ENCODE data around the gene PRRC2C. TPM values are rescaled to one million over a fixed set of nuclear protein-coding genes. Genes with fewer than 3 reads are reported as not detected.

Gene PRRC2C
- polyA plus RNA-seq, 1 donor from 2014 or later = 42.4 TPM

DNA sequence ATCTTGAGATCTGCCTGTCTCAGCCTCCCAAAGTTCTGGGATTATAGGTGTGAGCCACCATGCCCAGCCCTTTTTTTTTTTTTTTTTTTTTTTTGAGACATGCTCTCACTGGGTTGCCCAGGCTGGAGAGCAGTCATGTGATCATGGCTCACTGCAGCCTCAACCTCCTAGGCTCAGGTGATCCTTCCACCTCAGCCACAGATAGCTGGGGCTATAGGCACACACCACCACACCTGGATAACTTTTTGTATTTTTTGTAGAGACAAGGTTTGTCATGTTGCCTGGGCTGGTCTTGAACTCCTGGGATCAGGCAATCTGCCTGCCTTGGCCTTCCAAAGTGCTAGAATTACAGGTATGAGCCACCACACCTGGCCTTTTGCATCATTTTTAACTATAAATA is 17.7 kb upstream of the PRRC2C start:
- Histone ChIP-seq H3F3A (ENCODE audit: insufficient read depth, low read length, poor library complexity, severe bottlenecking) (no peaks in the 10 kb centered on the region), H3K36me3 (ENCODE audit: insufficient read depth, low read length) (no peaks in the 10 kb centered on the region), H3K4me2 (ENCODE audit: low read length) (no peak overlapping the region), H4K20me1 (ENCODE audit: insufficient read depth) (no peaks in the 10 kb centered on the region), H3K9me3 (ENCODE audit: low read length) (no peaks in the 10 kb centered on the region), H3K9ac (ENCODE audit: low read length) (no peak overlapping the region), H3K27me3 (ENCODE audit: insufficient read depth, low read depth, low read length) (no peaks in the 10 kb centered on the region), H3K27ac (ENCODE audit: low read length) (no peak overlapping the region), H3K4me3 (ENCODE audit: low read length) (no peak overlapping the region), H3K79me2 (replicated peaks; ENCODE audit: insufficient read depth, low read length) (no peaks in the 10 kb centered on the region), H2AFZ (ENCODE audit: low read depth, low read length) (no peak overlapping the region), H3K9me2 (ENCODE audit: insufficient read depth, low read length) (no peaks in the 10 kb centered on the region)
- TF ChIP-seq MXI1 (conservative IDR thresholded peaks at IDR 0.05; ENCODE audit: poor library complexity, severe bottlenecking) (no peak), EZH2 (IDR thresholded peaks at IDR 0.05; ENCODE audit: borderline replicate concordance, insufficient read depth, low read length, poor library complexity, severe bottlenecking) (no peak), TAF1 (IDR thresholded peaks at IDR 0.05; ENCODE audit: low read depth) (no peak), EP300 (conservative IDR thresholded peaks at IDR 0.05; ENCODE audit: poor library complexity, severe bottlenecking) (no peak)
- TF ChIP-seq, protein P1, sequence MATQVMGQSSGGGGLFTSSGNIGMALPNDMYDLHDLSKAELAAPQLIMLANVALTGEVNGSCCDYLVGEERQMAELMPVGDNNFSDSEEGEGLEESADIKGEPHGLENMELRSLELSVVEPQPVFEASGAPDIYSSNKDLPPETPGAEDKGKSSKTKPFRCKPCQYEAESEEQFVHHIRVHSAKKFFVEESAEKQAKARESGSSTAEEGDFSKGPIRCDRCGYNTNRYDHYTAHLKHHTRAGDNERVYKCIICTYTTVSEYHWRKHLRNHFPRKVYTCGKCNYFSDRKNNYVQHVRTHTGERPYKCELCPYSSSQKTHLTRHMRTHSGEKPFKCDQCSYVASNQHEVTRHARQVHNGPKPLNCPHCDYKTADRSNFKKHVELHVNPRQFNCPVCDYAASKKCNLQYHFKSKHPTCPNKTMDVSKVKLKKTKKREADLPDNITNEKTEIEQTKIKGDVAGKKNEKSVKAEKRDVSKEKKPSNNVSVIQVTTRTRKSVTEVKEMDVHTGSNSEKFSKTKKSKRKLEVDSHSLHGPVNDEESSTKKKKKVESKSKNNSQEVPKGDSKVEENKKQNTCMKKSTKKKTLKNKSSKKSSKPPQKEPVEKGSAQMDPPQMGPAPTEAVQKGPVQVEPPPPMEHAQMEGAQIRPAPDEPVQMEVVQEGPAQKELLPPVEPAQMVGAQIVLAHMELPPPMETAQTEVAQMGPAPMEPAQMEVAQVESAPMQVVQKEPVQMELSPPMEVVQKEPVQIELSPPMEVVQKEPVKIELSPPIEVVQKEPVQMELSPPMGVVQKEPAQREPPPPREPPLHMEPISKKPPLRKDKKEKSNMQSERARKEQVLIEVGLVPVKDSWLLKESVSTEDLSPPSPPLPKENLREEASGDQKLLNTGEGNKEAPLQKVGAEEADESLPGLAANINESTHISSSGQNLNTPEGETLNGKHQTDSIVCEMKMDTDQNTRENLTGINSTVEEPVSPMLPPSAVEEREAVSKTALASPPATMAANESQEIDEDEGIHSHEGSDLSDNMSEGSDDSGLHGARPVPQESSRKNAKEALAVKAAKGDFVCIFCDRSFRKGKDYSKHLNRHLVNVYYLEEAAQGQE (IDR thresholded peaks at IDR 0.05; ENCODE audit: borderline replicate concordance) = no peak
- TF ChIP-seq, protein P2, sequence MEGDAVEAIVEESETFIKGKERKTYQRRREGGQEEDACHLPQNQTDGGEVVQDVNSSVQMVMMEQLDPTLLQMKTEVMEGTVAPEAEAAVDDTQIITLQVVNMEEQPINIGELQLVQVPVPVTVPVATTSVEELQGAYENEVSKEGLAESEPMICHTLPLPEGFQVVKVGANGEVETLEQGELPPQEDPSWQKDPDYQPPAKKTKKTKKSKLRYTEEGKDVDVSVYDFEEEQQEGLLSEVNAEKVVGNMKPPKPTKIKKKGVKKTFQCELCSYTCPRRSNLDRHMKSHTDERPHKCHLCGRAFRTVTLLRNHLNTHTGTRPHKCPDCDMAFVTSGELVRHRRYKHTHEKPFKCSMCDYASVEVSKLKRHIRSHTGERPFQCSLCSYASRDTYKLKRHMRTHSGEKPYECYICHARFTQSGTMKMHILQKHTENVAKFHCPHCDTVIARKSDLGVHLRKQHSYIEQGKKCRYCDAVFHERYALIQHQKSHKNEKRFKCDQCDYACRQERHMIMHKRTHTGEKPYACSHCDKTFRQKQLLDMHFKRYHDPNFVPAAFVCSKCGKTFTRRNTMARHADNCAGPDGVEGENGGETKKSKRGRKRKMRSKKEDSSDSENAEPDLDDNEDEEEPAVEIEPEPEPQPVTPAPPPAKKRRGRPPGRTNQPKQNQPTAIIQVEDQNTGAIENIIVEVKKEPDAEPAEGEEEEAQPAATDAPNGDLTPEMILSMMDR (IDR thresholded peaks at IDR 0.05; ENCODE audit: poor library complexity, severe bottlenecking) = no peak

DNA sequence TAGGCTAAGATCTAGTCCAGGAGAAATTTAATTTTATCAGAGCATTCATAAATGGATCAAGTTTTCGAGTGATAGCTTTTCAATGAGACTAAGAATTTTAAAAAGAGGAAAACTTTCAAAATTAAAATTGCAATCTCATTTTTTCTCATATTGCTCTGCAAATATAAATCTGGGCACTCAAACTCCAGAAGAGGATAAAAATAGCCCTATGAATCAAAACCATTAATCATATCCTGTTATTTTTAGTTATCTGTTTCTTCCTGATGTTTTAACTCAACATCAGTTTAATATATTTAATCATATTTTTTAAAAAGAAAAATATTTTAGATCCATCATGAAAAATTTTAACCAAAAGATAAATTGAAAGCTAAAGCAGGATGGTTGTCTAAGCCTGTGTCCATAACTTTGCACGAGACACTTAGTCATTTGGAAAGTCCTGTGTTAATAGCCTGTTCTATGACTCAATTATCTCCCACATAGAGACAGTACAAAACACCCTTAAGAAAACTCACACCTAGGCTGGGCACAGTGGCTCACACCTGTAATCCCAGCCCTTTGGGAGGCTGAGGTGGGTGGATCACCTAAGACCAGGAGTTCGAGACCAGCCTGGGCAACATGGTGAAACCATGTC is 17.1 kb upstream of the PRRC2C start:
- Histone ChIP-seq H3K4me2 (ENCODE audit: low read length) (no peak overlapping the region), H3K9me2 (ENCODE audit: insufficient read depth, low read length) (no peaks in the 10 kb centered on the region), H3K27me3 (ENCODE audit: insufficient read depth, low read depth, low read length) (no peaks in the 10 kb centered on the region), H3K4me3 (ENCODE audit: low read length) (no peak overlapping the region), H3K27ac (ENCODE audit: low read length) (no peak overlapping the region), H3F3A (ENCODE audit: insufficient read depth, low read length, poor library complexity, severe bottlenecking) (no peaks in the 10 kb centered on the region), H2AFZ (ENCODE audit: low read depth, low read length) (no peak overlapping the region), H3K79me2 (replicated peaks; ENCODE audit: insufficient read depth, low read length) (no peaks in the 10 kb centered on the region), H3K9ac (ENCODE audit: low read length) (no peak overlapping the region), H3K36me3 (ENCODE audit: insufficient read depth, low read length) (no peaks in the 10 kb centered on the region), H3K9me3 (ENCODE audit: low read length) (no peaks in the 10 kb centered on the region), H4K20me1 (ENCODE audit: insufficient read depth) (no peaks in the 10 kb centered on the region)
- TF ChIP-seq, protein P1 (IDR thresholded peaks at IDR 0.05; ENCODE audit: borderline replicate concordance) = no peak
- TF ChIP-seq SMC3 (conservative IDR thresholded peaks at IDR 0.05; ENCODE audit: poor library complexity) (no peak), TAF1 (IDR thresholded peaks at IDR 0.05; ENCODE audit: low read depth) (no peak), MXI1 (conservative IDR thresholded peaks at IDR 0.05; ENCODE audit: poor library complexity, severe bottlenecking) (no peak), RAD21 (conservative IDR thresholded peaks at IDR 0.05) (no peak), EP300 (conservative IDR thresholded peaks at IDR 0.05; ENCODE audit: poor library complexity, severe bottlenecking) (no peak), EZH2 (IDR thresholded peaks at IDR 0.05; ENCODE audit: borderline replicate concordance, insufficient read depth, low read length, poor library complexity, severe bottlenecking) (no peak), POLR2AphosphoS5 (IDR thresholded peaks at IDR 0.05) (no peak)
- TF ChIP-seq, protein P2 (IDR thresholded peaks at IDR 0.05; ENCODE audit: poor library complexity, severe bottlenecking) = no peak
